Astrocyte of the cerebellum (primary cell): ENCODE results near the gene AGBL4.

Experiments
- DNase-seq: peaks from one replicate; pipeline ENCODE4 v3.0.0-alpha.2; 2011; ENCODE audit warnings: low read depth
- H3K4me3 ChIP-seq: 2 replicates; pipeline ENCODE4 v1.5.1; 2011; ENCODE audit warnings: mild to moderate bottlenecking, low read depth, low read length, moderate library complexity
- in situ Hi-C: cut with HindIII; loops from 2 replicates; pipeline ENCODE4 v1.10.0; 2017; ENCODE audit warnings: low sequenced_read_pairs
- TF ChIP-seq, protein P1 (sequence below): IDR thresholded peaks from 2 replicates; pipeline ENCODE4 v1.5.1; 2012; ENCODE audit warnings: low read length, low read depth, moderate library complexity, mild to moderate bottlenecking; ENCODE audit errors: missing control alignments

AGBL4 gene

DNA sequence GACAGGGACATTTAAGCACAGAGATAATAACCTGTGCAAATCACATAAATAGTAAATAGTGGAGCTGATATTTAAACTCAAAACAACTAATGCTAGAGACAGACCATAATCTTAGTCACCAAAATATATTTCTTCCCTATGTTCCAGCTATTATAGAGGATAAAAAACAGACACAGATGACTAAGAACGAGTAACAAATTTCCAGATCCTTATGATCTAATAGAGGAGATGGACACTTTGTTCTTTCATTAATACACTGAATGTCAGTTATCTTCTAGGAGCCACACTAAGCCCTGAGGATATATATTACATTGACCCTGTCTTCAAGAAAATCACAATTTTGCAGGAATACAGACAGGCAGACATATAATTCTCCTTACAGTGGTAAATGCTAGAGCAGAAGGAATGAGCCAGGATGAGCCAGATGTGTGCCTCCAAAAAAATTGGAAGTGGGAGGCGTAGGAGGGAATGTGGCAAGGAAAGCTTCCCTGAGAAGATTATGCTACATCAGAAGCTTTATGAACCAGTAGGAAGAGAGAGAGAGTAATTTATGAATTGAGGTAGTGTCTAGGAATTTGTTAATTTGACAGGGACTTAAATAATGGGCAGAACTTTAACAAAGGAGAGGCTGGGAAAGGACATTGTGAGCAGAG, 851.7 kb downstream of the AGBL4 start:
- TF ChIP-seq, protein P1, sequence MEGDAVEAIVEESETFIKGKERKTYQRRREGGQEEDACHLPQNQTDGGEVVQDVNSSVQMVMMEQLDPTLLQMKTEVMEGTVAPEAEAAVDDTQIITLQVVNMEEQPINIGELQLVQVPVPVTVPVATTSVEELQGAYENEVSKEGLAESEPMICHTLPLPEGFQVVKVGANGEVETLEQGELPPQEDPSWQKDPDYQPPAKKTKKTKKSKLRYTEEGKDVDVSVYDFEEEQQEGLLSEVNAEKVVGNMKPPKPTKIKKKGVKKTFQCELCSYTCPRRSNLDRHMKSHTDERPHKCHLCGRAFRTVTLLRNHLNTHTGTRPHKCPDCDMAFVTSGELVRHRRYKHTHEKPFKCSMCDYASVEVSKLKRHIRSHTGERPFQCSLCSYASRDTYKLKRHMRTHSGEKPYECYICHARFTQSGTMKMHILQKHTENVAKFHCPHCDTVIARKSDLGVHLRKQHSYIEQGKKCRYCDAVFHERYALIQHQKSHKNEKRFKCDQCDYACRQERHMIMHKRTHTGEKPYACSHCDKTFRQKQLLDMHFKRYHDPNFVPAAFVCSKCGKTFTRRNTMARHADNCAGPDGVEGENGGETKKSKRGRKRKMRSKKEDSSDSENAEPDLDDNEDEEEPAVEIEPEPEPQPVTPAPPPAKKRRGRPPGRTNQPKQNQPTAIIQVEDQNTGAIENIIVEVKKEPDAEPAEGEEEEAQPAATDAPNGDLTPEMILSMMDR: no peak
- no peak for DNase-seq
- in situ Hi-C loops: no loop called here
- H3K4me3 ChIP-seq: no peak overlapping the region

- DNase-seq: no peak
- in situ Hi-C loops: no loop called here
- TF ChIP-seq, protein P1: no peak
- no peak overlapping the region for H3K4me3 ChIP-seq
These were observed 857.7 kb downstream of the AGBL4 start for GRCh38 chr1:49166031-49166430.

DNA sequence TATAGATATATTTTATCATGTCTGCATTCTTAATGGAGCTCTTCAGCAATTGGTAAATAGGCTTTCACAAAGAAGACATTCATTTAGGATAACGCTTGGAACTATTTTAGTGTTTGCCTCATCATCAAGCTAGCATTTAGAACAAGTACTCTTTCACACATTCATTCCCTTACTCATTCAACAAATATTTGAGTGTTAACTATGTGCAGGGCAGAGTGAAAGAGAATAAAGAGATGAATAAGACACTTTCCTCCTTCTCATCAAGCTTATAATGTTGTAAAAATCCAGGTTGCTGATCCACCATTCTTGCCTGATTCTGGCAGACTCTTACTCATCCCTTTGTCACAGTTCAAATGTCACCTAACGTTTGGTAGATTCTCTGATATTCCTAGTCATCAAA, 860.7 kb downstream of the AGBL4 start:
- DNase-seq: no peak
- H3K4me3 ChIP-seq: no peak overlapping the region
- in situ Hi-C loops: no loop called here
- TF ChIP-seq, protein P1: no peak

DNA sequence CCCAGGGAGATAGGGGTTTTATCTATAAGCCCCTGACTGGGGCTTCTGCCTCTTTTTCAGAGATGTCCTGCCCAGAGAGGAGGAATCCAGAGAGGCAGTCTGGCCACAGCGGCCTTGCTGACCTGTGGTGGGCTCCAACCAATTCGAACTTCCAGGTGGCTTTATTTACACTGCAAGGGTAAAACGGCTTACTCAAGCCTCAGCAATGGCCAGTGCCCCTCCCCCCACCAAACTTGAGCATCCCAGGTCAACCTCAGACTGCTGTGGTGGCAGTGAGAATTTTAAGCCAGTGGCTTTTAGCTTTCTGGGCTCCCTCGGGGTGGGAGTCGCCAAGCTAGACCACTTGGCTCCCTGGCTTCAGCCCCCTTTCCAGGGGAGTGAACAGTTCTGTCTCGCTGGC, 863.1 kb downstream of the AGBL4 start:
- TF ChIP-seq, protein P1: no peak
- DNase-seq: no peak
- in situ Hi-C loops: no loop called here
- H3K4me3 ChIP-seq: no peak overlapping the region

- TF ChIP-seq, protein P1: no peak
- no peak overlapping the region for H3K4me3 ChIP-seq
- in situ Hi-C loops: no loop called here
- DNase-seq: no peak
These were observed 887.0 kb downstream of the AGBL4 start for GRCh38 chr1:49136738-49137251.

DNA sequence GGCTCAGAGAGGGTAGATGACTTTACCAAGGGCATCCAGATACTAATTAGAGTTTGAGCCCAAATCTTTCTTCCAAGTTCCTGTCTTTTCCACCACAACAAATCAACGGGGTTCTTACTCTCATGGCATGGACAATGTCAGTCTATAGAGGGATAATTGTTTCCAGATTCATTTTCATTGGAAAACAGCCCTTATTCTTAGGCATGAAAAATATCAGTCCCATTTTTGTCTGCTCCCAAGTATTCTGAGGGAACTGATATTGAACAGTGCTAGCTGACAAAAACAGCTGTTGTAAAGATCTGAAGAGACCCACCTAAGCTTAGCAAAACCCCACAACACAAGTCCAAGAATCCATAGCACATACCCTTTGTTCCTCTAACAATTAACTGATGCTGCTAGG, 898.0 kb downstream of the AGBL4 start:
- no peak for DNase-seq
- TF ChIP-seq, protein P1: no peak
- no peak overlapping the region for H3K4me3 ChIP-seq
- in situ Hi-C loops: no loop called here
